KMS-11 (cell line): ENCODE measurements around the gene BIN1.

Experiments used
- H2AFZ ChIP-seq: fragments of 200-600 bp; sonication (generic); 2 replicates; pipeline ENCODE4 v1.6.1; 2016; ENCODE audit warnings: antibody characterized with exemption, mixed run types, low read depth
- H3K27ac ChIP-seq: fragments of 200-600 bp; sonication (generic); 2 replicates; pipeline ENCODE4 v1.6.1; 2016; ENCODE audit warnings: mild to moderate bottlenecking, mixed run types
- H3K27me3 ChIP-seq: fragments of 200-600 bp; sonication (generic); 2 replicates; pipeline ENCODE4 v1.6.1; 2017; ENCODE audit warnings: mild to moderate bottlenecking, low read depth, mixed run types, moderate library complexity; ENCODE audit not compliant: insufficient read depth
- H3K36me3 ChIP-seq: fragments of 200-600 bp; sonication (generic); 2 replicates; pipeline ENCODE4 v1.6.1; 2017; ENCODE audit warnings: mild to moderate bottlenecking, mixed run types; ENCODE audit not compliant: insufficient read depth
- H3K4me1 ChIP-seq: fragments of 200-600 bp; sonication (generic); 2 replicates; pipeline ENCODE4 v1.6.1; 2016; ENCODE audit warnings: mild to moderate bottlenecking, low read depth, mixed run types; ENCODE audit not compliant: poor library complexity, severe bottlenecking
- H3K4me2 ChIP-seq: fragments of 200-600 bp; sonication (generic); 2 replicates; pipeline ENCODE4 v1.7.0; 2016; ENCODE audit warnings: mild to moderate bottlenecking, mixed run types
- H3K4me3 ChIP-seq: fragments of 200-600 bp; sonication (generic); IDR thresholded peaks from 2 replicates; pipeline ENCODE4 v1.6.1; 2017; ENCODE audit warnings: low read depth, low read length, mixed read lengths; ENCODE audit not compliant: insufficient read depth
- H3K79me2 ChIP-seq: fragments of 200-600 bp; sonication (generic); 2 replicates; pipeline ENCODE4 v1.6.1; 2016; ENCODE audit warnings: low read depth, mixed run types; ENCODE audit not compliant: insufficient read depth
- H3K9ac ChIP-seq: fragments of 200-600 bp; sonication (generic); 2 replicates; pipeline ENCODE4 v1.6.1; 2016; ENCODE audit warnings: mild to moderate bottlenecking, mixed run types
- H4K20me1 ChIP-seq: fragments of 200-600 bp; sonication (generic); 2 replicates; pipeline ENCODE4 v1.6.1; 2016; ENCODE audit warnings: mild to moderate bottlenecking, mixed run types; ENCODE audit not compliant: insufficient read depth
- CTCF ChIP-seq: fragments of 200-600 bp; sonication (generic); conservative IDR thresholded peaks from 2 replicates; pipeline ENCODE4 v1.6.1; 2017; ENCODE audit warnings: low read depth, mild to moderate bottlenecking, antibody characterized with exemption, low read length, moderate library complexity, mixed read lengths

Gene BIN1

GRCh38 chr2:126998486-126998885, 108.5 kb downstream of the BIN1 start:
- Histone ChIP-seq H3K9ac (no peak overlapping the region), H3K79me2 (no peaks in the 10 kb centered on the region), H3K27me3 (no peaks in the 10 kb centered on the region), H2AFZ (no peak overlapping the region), H3K36me3 (no peaks in the 10 kb centered on the region), H3K4me2 (no peak overlapping the region), H3K4me3 (no peak overlapping the region), H3K4me1 (no peaks in the 10 kb centered on the region), H4K20me1 (no peaks in the 10 kb centered on the region), H3K27ac (no peak overlapping the region)
- no peak for TF ChIP-seq CTCF
